ENCODE results near the gene SLC7A7.
"Not testable (repeated sequence)": the region's sequence is repeated elsewhere in the genome, so short reads cannot be mapped to it uniquely, and the experiment has no call there.

The SLC7A7 gene

DNA sequence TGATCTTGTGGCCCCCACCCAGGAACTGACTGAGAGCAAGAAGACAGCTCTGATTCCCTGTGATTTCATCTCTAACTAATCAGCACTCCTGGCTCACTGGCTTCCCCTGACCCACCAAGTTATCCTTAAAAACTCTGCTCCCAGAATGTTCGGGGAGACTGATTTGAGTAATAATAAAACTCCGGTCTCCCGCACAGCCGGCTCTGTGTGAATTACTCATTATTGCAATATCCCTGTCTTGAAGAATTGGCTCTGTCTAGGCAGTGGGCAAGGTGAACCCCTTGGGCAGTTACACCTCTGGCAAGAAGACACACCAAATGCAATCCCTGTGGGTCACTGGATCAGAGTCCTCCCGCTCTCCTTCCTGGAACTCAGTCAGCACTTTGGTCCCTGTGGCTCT, 21.3 kb downstream of the SLC7A7 start:
- no peak overlapping the region for H3K9ac ChIP-seq (ENCODE audit: low read depth, low read length)
- H3K4me1 ChIP-seq (ENCODE audit: control insufficient read depth, insufficient read depth, low read length), result peaks cover 9% of the 10 kb centered on the region
- H3K4me3 ChIP-seq (ENCODE audit: low read depth, low read length), result no peak overlapping the region
- H3K27me3 ChIP-seq (ENCODE audit: control insufficient read depth, insufficient read depth, low read length), result no peaks in the 10 kb centered on the region
- H3K36me3 ChIP-seq (ENCODE audit: control insufficient read depth, insufficient read depth, low read length), result no peaks in the 10 kb centered on the region
- no peaks in the 10 kb centered on the region for H3K9me3 ChIP-seq (ENCODE audit: control insufficient read depth, insufficient read depth, low read length)

DNA sequence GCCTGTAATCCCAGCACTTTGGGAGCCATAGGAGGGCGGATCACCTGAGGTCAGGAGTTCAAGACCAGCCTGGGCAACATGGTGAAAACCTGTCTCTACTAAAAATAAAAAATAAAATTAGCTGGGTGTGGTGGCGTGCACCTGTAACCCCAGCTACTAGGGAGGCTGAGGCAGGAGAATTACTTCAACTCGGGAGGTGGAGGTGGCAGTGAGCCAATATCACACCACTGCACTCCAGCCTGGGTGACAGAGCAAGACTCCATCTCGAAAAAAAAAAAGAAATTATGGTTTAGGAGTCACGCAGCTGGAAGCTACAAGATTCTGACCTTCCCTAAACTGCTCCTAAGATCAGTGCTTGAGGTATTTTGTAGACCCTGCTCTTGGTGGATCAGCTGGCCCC, 21.7 kb downstream of the SLC7A7 start:
- not testable (repeated sequence) for H3K27me3 ChIP-seq (ENCODE audit: control insufficient read depth, insufficient read depth, low read length); H3K9ac ChIP-seq (ENCODE audit: low read depth, low read length); H3K9me3 ChIP-seq (ENCODE audit: control insufficient read depth, insufficient read depth, low read length); H3K4me3 ChIP-seq (ENCODE audit: low read depth, low read length); H3K4me1 ChIP-seq (ENCODE audit: control insufficient read depth, insufficient read depth, low read length); H3K36me3 ChIP-seq (ENCODE audit: control insufficient read depth, insufficient read depth, low read length)

DNA sequence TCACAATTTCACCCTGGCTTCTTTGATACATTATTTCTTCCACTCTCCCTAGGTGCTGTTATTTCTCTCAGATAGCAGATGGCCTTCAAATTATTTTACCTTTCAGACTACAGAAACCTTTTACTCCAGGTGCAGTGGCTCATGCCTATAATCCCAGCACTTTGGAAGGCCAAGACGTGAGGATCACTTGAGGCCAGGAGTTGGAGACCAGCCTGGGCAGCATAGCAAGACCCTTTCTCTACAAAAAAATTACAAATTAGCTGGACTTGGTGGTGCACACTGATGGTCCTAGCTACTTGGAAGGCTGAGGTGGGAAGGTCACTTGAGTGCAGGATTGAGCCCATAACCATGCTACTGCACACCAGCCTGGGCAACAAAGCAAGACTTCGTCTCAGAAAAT, 23.1 kb downstream of the SLC7A7 start:
- no peaks in the 10 kb centered on the region for H3K36me3 ChIP-seq (ENCODE audit: control insufficient read depth, insufficient read depth, low read length)
- no peak overlapping the region for H3K4me3 ChIP-seq (ENCODE audit: low read depth, low read length)
- no peaks in the 10 kb centered on the region for H3K9me3 ChIP-seq (ENCODE audit: control insufficient read depth, insufficient read depth, low read length)
- no peak overlapping the region for H3K9ac ChIP-seq (ENCODE audit: low read depth, low read length)
- H3K4me1 ChIP-seq (ENCODE audit: control insufficient read depth, insufficient read depth, low read length), result peaks cover 9% of the 10 kb centered on the region
- no peaks in the 10 kb centered on the region for H3K27me3 ChIP-seq (ENCODE audit: control insufficient read depth, insufficient read depth, low read length)

DNA sequence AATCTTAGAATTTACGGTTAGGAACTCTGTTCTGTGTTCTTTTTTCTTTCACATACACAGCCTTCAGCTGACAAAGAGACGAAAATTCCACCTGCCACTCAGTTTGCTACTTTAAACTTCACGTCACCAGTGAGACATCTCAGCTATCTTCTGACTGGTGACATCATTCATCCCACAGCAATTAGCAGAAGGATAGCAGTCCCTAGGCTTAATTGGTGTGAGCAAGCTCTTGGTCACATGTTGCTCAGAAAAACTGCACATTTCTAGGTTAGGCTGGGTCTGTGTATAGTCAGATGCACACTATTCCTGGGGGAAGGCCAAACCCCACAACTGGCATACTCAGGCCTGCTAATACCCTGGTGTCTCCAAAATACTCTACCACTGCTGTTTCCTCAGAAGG, 23.9 kb downstream of the SLC7A7 start:
- no peaks in the 10 kb centered on the region for H3K27me3 ChIP-seq (ENCODE audit: control insufficient read depth, insufficient read depth, low read length)
- no peak overlapping the region for H3K4me3 ChIP-seq (ENCODE audit: low read depth, low read length)
- peaks cover under 1% of the 10 kb centered on the region for H3K4me1 ChIP-seq (ENCODE audit: control insufficient read depth, insufficient read depth, low read length)
- no peaks in the 10 kb centered on the region for H3K36me3 ChIP-seq (ENCODE audit: control insufficient read depth, insufficient read depth, low read length)
- no peaks in the 10 kb centered on the region for H3K9me3 ChIP-seq (ENCODE audit: control insufficient read depth, insufficient read depth, low read length)
- H3K9ac ChIP-seq (ENCODE audit: low read depth, low read length), result no peak overlapping the region

DNA sequence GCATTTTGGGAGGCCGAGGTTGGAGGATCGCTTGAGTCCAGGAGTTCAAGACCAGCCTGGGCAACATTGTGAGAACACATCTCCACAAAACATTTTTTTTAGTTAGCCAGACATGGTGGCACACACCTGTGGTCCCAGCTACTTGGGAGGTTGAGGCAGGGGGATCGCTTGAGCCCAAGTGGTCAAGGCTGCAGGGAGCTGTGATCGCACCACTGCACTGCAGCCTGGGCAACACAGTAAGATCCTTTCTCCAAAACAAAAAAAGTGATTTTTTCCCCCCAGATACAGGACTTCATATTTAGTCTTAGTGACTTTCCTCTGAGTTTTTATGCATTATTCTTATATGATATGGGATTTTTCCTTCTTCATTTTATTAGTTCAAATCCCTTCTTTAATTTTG, 28.6 kb downstream of the SLC7A7 start:
- Histone ChIP-seq H3K36me3 (ENCODE audit: control insufficient read depth, insufficient read depth, low read length) (no peaks in the 10 kb centered on the region), H3K27me3 (ENCODE audit: control insufficient read depth, insufficient read depth, low read length) (no peaks in the 10 kb centered on the region), H3K9me3 (ENCODE audit: control insufficient read depth, insufficient read depth, low read length) (no peaks in the 10 kb centered on the region), H3K4me3 (ENCODE audit: low read depth, low read length) (no peak overlapping the region), H3K4me1 (ENCODE audit: control insufficient read depth, insufficient read depth, low read length) (no peaks in the 10 kb centered on the region), H3K9ac (ENCODE audit: low read depth, low read length) (no peak overlapping the region)

DNA sequence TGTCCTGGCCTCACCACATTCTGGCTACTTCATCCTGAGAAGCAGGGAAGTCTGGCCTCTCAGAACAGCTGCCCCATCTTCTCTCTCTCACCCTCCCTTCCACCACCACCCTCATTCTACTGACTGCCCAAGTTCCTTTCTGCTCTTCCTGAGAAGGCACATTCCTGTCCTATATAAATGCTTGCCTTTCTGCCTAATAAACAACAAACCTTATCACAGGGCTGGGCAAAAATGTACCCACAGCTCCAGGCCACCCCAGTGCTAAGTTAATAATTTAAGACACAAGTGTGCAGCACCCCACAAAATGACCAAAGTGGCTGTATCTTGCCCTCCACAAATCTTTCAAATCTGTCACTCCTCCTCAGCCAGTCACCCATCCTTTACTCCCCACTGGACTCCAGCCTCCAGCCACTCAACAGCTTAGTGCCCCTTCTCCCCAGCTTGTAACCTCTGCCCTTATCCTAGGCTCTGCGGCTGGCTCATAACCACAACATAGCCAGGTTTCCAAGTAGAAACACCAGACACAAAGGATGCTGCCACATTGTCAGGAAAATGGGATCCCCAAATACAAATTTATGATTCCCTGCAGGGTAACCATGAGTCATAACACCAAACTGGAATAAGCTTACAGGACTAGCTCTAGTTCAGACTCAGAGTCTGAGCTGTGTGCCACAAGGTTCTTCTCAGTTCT, 33.8 kb downstream of the SLC7A7 start:
- Histone ChIP-seq H3K9me3 (ENCODE audit: control insufficient read depth, insufficient read depth, low read length) (no peaks in the 10 kb centered on the region), H3K36me3 (ENCODE audit: control insufficient read depth, insufficient read depth, low read length) (no peaks in the 10 kb centered on the region), H3K27me3 (ENCODE audit: control insufficient read depth, insufficient read depth, low read length) (no peaks in the 10 kb centered on the region), H3K9ac (ENCODE audit: low read depth, low read length) (no peak overlapping the region), H3K4me3 (ENCODE audit: low read depth, low read length) (no peak overlapping the region), H3K4me1 (ENCODE audit: control insufficient read depth, insufficient read depth, low read length) (no peaks in the 10 kb centered on the region)

DNA sequence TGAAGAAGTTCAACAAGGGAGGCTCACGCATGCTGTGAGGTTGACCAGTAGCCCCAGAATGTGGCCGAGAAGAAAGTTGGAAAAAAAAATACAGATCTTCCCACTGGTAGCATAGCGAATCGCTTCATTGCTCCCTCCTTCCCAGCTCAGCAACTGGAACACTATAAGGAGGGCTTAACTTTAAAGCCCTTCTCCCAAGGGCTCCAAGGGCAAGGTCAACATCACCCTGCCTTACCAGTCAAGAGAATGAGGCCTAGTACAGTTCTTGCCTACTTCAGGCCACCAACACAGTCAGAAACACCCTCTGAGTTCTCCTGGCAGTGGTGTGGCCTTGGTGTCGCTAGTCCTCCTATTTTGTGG, 34.3 kb downstream of the SLC7A7 start:
- H3K4me1 ChIP-seq (ENCODE audit: control insufficient read depth, insufficient read depth, low read length), result no peaks in the 10 kb centered on the region
- no peak overlapping the region for H3K4me3 ChIP-seq (ENCODE audit: low read depth, low read length)
- no peaks in the 10 kb centered on the region for H3K36me3 ChIP-seq (ENCODE audit: control insufficient read depth, insufficient read depth, low read length)
- H3K9ac ChIP-seq (ENCODE audit: low read depth, low read length), result no peak overlapping the region
- H3K27me3 ChIP-seq (ENCODE audit: control insufficient read depth, insufficient read depth, low read length), result no peaks in the 10 kb centered on the region
- no peaks in the 10 kb centered on the region for H3K9me3 ChIP-seq (ENCODE audit: control insufficient read depth, insufficient read depth, low read length)

DNA sequence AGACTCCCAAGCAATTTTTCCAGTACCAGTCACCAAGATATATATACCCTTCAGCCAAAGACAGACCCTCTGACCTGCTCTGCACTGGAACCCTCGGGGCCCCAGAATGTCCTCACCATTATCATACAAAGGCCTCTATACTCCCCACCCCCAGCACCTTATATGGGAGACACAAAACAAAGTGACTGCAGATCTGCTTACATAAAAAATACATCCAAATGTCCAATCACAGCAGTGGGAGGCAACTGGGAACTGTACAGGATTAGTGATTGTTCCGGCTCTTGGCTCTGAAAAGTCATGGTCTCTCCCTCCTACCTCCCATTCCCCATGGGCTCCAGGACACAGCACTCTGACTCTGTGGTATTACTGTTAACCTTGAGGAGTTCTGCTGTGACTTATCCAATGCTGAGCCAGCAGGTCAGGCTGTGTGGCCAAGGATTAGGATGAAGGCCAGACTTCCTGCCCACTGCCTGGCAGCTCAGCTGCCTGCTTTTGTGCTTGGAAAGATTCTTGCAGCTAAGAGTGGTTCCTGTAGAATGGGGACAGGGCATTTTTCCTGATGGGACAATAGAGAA, 35.0 kb downstream of the SLC7A7 start:
- Histone ChIP-seq H3K9ac (ENCODE audit: low read depth, low read length) (no peak overlapping the region), H3K27me3 (ENCODE audit: control insufficient read depth, insufficient read depth, low read length) (no peaks in the 10 kb centered on the region), H3K36me3 (ENCODE audit: control insufficient read depth, insufficient read depth, low read length) (no peaks in the 10 kb centered on the region), H3K4me1 (ENCODE audit: control insufficient read depth, insufficient read depth, low read length) (no peaks in the 10 kb centered on the region), H3K4me3 (ENCODE audit: low read depth, low read length) (no peak overlapping the region), H3K9me3 (ENCODE audit: control insufficient read depth, insufficient read depth, low read length) (no peaks in the 10 kb centered on the region)

DNA sequence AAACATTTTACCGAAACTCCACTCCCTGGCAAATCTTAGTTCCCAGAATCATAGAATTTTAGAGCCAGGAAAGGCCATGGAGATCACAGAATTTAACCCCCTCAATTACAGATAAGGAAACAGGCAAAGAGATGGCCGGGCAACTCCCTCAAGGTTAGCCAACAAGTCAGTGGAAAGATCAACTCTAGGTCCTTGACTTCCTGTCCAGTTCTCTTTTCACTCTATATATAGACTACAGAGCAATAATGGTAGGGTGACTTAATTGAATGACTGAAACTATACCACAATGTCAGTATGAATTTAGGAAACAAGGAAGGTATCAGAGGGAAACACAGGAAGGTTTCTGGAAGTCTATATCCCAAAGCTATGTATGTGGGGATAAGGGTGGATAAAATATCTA, 37.2 kb downstream of the SLC7A7 start:
- H3K4me3 ChIP-seq (ENCODE audit: low read depth, low read length), result no peak overlapping the region
- H3K9ac ChIP-seq (ENCODE audit: low read depth, low read length), result no peak overlapping the region
- H3K27me3 ChIP-seq (ENCODE audit: control insufficient read depth, insufficient read depth, low read length), result no peaks in the 10 kb centered on the region
- H3K9me3 ChIP-seq (ENCODE audit: control insufficient read depth, insufficient read depth, low read length), result no peaks in the 10 kb centered on the region
- H3K4me1 ChIP-seq (ENCODE audit: control insufficient read depth, insufficient read depth, low read length), result no peaks in the 10 kb centered on the region
- no peaks in the 10 kb centered on the region for H3K36me3 ChIP-seq (ENCODE audit: control insufficient read depth, insufficient read depth, low read length)

DNA sequence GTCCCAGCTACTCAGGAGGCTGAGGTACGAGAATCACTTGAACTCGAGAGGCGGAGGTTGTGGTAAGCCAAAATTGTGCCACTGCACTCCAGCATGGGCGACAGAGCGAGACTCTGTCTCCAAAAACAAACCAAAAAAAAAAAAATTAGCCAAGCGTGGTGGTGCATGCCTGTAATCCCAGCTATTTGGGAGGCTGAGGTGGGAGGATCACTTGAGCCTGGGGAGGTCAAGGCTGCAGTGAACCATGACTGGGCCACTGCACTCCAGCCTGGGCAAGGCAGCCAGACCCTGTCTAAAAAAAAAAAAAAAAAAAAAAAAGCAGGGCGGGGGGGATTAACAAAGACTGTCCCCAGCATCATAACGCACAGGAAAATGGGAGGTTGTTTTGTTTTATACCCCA, 38.4 kb downstream of the SLC7A7 start:
- not testable (repeated sequence) for H3K4me3 ChIP-seq (ENCODE audit: low read depth, low read length); H3K4me1 ChIP-seq (ENCODE audit: control insufficient read depth, insufficient read depth, low read length); H3K9me3 ChIP-seq (ENCODE audit: control insufficient read depth, insufficient read depth, low read length); H3K27me3 ChIP-seq (ENCODE audit: control insufficient read depth, insufficient read depth, low read length); H3K9ac ChIP-seq (ENCODE audit: low read depth, low read length); H3K36me3 ChIP-seq (ENCODE audit: control insufficient read depth, insufficient read depth, low read length)

DNA sequence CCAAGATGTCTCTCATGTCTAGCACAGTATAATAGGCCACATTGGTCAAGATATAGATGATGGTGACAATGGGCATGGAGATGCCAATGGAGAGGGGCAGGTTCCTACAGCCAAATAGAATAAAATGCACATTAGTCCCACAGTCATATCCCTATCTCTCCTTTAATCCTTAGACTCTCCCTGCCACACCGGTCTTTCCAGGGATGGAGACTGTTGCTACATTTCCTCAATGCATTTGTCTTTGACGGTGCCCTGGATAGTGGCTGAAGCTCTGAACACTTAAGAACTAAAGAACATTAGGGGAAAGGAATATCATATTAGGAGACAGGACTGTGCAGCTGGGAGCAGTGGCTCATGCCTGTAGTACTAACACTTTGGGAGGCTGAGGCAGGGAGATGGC, 39.0 kb downstream of the SLC7A7 start:
- Histone ChIP-seq H3K9ac (ENCODE audit: low read depth, low read length) (no peak overlapping the region), H3K27me3 (ENCODE audit: control insufficient read depth, insufficient read depth, low read length) (no peaks in the 10 kb centered on the region), H3K9me3 (ENCODE audit: control insufficient read depth, insufficient read depth, low read length) (no peaks in the 10 kb centered on the region), H3K4me1 (ENCODE audit: control insufficient read depth, insufficient read depth, low read length) (no peaks in the 10 kb centered on the region), H3K4me3 (ENCODE audit: low read depth, low read length) (no peak overlapping the region), H3K36me3 (ENCODE audit: control insufficient read depth, insufficient read depth, low read length) (peaks cover 12% of the 10 kb centered on the region)

DNA sequence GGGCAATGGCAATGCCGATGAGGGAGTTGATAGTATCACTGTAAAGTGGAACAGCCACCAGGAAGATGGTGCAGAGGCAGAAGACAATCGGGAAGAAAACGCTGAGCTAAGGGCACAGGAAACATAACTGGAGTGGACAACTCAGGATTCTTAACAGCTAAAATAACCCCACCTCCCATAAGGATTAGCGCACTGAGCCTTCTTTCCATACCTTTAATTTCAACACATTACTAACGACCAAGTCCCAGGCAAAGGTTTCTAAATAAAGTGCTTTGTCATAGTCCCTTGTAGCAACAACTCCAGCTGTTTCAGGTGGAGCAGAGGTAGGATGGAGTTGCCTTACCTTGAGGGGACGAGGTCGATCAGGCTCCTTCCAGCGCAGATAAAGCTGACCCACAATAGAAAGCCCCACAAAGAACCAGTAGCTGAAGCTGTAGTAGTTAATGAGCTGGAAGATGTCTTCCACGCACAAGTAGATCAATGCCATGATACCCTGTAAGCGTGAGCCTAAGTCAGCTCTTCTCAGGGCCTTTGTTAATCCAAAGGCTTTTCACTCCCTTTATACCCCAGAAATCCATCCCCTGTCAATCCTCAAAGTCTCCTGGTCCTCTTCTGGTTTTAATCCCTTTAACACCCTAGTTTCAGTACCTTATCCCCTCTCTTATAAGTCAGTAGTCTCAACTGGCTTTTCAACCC, 41.1 kb downstream of the SLC7A7 start:
- Histone ChIP-seq H3K27me3 (ENCODE audit: control insufficient read depth, insufficient read depth, low read length) (no peaks in the 10 kb centered on the region), H3K4me3 (ENCODE audit: low read depth, low read length) (no peak overlapping the region), H3K9ac (ENCODE audit: low read depth, low read length) (no peak overlapping the region), H3K36me3 (ENCODE audit: control insufficient read depth, insufficient read depth, low read length) (peaks cover 29% of the 10 kb centered on the region), H3K4me1 (ENCODE audit: control insufficient read depth, insufficient read depth, low read length) (no peaks in the 10 kb centered on the region), H3K9me3 (ENCODE audit: control insufficient read depth, insufficient read depth, low read length) (no peaks in the 10 kb centered on the region)

All from iPS-15b (cell line).